ENCODE data around the gene DEPDC5.

DEPDC5 gene

DNA sequence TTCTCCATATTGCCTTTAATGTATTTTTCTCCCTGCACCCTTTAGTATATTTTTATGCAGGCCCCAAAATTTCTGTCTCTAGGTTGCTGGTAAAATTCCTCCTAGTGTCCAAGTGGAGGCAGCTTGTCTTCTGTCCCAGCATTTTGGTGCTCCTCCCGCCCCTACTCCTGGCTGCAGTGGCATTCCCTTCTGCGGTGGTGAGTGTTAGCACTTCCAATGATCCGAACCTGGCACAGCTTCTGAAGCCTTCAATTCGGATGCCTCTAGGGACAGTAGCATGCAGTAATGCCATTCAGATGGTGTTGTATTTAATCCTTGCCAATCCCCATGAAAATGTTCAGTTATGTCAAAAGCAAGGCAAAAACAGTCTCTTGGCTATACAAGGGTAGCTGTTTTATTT, 196.4 kb downstream of the DEPDC5 start:
- no peak for DNase-seq (ENCODE audit: low read depth)

DNA sequence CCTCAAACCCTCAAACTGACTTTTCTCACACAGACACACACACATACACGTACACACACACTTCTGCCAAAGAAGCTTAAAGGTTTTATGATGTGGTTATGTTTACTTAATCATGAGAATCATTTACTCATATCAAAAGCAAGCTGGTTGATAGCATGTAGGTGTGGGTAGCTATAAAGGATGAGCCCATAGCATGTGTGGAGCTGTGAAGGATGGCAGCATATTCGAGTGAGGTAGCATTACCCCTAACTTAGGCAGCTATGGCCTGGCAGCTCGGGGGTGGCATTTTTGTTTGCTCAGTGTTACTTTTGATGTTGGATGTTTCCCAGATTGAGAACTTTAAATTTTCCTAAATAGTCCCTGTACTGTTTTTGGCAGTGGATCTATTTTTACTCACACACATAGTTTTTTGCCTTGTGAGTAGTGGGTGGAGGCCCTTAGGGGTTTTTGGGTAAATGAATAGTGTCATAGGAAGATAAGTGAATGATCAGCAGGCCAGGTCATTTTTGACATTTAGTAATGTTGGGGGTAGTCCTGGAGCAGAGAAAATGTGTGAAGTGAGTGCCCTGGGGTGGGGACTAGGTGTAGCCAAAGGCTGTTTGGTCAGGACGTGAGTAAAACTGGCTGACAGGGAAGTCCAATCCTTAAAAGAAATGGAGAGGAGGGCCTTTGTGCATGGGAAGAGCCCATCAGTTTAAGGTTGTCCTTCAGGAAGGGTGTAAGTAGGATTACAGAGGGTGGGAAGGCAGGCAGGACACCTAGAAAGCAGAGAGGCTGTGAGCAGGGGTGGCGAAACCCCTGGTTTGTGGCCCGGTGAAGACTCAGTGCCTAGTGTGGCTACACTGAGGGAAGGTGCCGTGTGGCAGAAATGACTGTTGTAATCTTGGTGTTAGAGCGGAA, 197.6 kb downstream of the DEPDC5 start:
- no peak for DNase-seq (ENCODE audit: low read depth)

DNA sequence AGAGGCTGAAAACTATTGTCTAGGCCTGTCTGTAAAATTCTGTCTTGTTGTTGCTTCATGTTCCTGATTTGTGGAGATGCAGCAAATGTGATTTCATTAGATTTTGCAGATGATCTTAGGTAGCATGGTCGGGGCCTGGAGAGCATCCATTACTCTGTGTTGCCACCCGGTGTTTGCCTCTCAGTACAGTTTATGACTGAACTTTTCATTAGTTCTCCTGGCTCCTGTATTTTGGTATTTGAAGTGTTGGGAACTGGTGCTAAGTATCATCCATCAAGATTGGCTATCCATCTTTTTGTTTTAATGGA, 198.2 kb downstream of the DEPDC5 start:
- DNase-seq (ENCODE audit: low read depth), result peak; percentile 30

DNA sequence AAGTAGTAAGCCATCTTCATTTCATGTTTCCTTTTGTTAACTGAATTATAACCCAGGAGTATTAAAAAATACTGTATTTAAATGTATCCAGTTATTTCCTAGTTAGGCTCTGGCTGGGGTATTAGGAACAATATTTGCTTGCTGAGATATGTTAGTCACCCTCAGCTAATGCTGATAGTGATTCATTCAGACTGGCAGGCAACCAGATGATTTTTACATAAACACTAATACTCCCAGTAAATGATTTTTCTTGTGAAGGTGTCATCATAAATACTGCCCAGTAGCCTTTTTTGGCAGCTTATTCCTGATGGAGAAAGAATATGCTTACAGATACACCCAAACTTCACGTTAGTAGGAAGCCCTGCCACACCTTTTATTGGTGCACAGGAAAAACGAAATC, 198.7 kb downstream of the DEPDC5 start:
- DNase-seq (ENCODE audit: low read depth), result peak; percentile 92

DNA sequence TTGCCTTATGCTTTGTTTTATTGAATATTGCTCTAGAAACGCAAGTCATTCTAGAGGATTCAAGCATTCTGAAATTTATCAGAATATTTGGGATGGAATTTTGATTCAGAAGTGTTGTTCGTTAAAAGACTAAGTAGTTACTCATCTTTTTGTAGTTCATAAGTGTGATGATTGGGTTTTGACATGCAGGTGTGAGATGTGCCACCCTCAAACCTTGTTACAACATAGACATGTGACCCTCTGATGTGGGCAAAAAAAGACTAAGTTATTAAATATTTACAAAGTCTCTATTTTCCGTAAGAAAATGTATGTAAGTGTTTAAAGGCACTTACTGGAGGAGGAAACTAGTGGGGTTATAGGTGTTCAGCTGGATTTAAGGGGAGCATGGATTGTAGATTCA, 199.4 kb downstream of the DEPDC5 start:
- DNase-seq (ENCODE audit: low read depth), result no peak

DNA sequence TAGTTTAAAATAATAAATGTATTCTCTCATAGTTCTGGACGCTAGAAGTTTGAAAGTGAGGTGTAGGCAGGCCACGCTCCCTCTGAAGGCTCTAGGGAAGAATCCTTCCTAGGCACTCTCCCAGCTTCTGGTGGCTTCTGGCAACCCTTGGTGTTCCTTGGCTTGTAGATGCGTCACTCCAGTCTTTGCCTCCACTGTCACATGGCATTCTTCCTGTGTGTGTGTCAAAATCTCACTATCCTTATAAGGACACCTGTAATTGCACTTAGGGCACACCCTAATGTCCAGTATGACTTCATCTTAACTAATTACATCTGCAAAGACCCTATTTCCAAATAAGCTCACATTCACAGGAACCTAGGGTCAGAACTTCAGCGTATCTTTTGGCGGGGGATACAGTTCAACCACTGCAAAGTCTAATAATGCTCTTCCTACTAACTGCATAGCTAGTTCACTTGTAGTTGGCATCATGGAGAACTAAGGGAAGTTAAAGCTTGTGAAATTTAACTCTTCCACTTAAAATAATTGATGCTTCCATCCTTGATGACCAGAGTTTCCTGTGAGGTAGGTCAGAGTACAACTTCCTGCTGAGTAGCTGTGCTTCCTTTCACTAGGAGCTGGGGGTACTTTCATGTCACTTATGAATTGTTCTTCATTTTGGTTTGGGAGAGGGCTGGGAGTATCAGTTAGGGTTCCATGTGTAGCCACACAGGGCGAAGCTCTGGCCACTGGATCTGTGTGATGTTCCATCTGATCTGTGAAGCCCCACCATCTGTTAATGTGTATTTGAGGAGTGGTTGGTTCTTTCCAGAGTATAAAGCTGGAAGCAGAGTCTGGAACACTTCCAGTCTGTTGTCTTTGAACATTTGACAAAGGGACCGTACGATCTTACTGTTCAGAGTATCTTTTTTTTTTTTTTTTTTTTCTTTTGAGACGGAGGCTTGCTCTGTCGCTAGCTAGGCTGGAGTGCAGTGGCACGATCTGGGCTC, 201.0 kb downstream of the DEPDC5 start:
- DNase-seq (ENCODE audit: low read depth), result no peak

DNA sequence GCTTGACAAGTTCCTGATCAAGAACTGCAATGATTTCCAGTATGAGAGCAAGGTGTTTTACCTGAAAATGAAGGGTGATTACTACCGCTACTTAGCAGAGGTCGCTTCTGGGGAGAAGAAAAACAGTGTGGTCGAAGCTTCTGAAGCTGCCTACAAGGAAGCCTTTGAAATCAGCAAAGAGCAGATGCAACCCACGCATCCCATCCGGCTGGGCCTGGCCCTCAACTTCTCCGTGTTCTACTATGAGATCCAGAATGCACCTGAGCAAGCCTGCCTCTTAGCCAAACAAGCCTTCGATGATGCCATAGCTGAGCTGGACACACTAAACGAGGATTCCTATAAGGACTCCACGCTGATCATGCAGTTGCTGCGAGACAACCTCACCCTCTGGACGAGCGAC, 202.5 kb downstream of the DEPDC5 start:
- no peak for DNase-seq (ENCODE audit: low read depth)
